C4-2B (cell line): ENCODE measurements around the gene IFFO2.

Experiments used
- H3K27ac ChIP-seq: fragments of 450-650 bp; 2 replicates; pipeline ENCODE4 v1.5.1; 2017
- CTCF ChIP-seq: fragments of 450-650 bp; conservative IDR thresholded peaks from 2 replicates; pipeline ENCODE4 v1.5.1; 2017; ENCODE audit warnings: mild to moderate bottlenecking
- ZFX ChIP-seq: fragments of 450-650 bp; IDR thresholded peaks from 2 replicates; pipeline ENCODE4 v1.6.1; 2017

The IFFO2 gene

GRCh38 chr1:18861082-18861481 is 95.4 kb downstream of the IFFO2 start:
- TF ChIP-seq ZFX (no peak), CTCF (no peak)
- no peak overlapping the region for H3K27ac ChIP-seq

- TF ChIP-seq CTCF, result no peak
- no peak for TF ChIP-seq ZFX
- no peak within 1 kb of the TSS for H3K27ac ChIP-seq
Measured at GRCh38 chr1:18859560-18859959, 96.9 kb downstream of the IFFO2 start, which contains the start of gene TAS1R2. TSS of gene TAS1R2 (minus strand) at chr1:18859660. CDS start at chr1:18859660, 0 bp downstream.

GRCh38 chr1:18858070-18858688 is 98.3 kb downstream of the IFFO2 start:
- no peak for TF ChIP-seq CTCF
- no peak for TF ChIP-seq ZFX
- H3K27ac ChIP-seq, result no peak overlapping the region

GRCh38 chr1:18856435-18856834 is 100.0 kb downstream of the IFFO2 start:
- TF ChIP-seq ZFX, result no peak
- no peak for TF ChIP-seq CTCF

GRCh38 chr1:18855573-18855972 is 100.9 kb downstream of the IFFO2 start:
- TF ChIP-seq ZFX, result no peak
- no peak for TF ChIP-seq CTCF
- H3K27ac ChIP-seq, result no peak overlapping the region

More at GRCh38 chr1:18856435-18856834, 100.0 kb downstream of the IFFO2 start:
- no peak overlapping the region for H3K27ac ChIP-seq

GRCh38 chr1:18854331-18855025 is 102.0 kb downstream of the IFFO2 start:
- TF ChIP-seq ZFX, result no peak
- TF ChIP-seq CTCF, result no peak
- H3K27ac ChIP-seq, result no peak overlapping the region
